ENCODE data around the gene IER3. TPM values are rescaled to one million over a fixed set of nuclear protein-coding genes. Genes with fewer than 3 reads are reported as not detected.
"Not testable (repeated sequence)": the region's sequence is repeated elsewhere in the genome, so short reads cannot be mapped to it uniquely, and the experiment has no call there.

The IER3 gene
- total RNA-seq, 2 experiments from 2014 or later: 167 to 171 TPM

- ChIA-PET POLR2A (interaction anchor here (0.6 to 2.4 kb wide), 8 partner anchors 8 to 115 kb away, joined by 3 to 14 read pairs (median 6); partner anchors contain the start of genes DHX16, FLOT1 and TUBB), CTCF (interaction anchor here (0.6 to 24.6 kb wide), 63 partner anchors 8 to 393 kb away, joined by 3 to 628 read pairs (median 4); partner anchors contain the start of genes DDR1, DHX16, FLOT1 and IER3)
- H3K36me3 Mint-ChIP-seq: peaks cover 53% of the 10 kb centered on the region
- peaks cover 39% of the 10 kb centered on the region for H3K4me1 Mint-ChIP-seq (ENCODE audit: low read depth)
- H3K4me3 Mint-ChIP-seq: peak overlapping the region; percentile 10
- H3K27me3 Mint-ChIP-seq: no peaks in the 10 kb centered on the region
- no peaks in the 10 kb centered on the region for H3K9me3 Mint-ChIP-seq
- H3K27ac Mint-ChIP-seq: peak overlapping the region; percentile 56
- DNase-seq: peak; percentile 93
- intact Hi-C loops (cut with micrococcal nuclease): no loop called here
Observed at GRCh38 chr6:30730601-30731435, 13.5 kb downstream of the IER3 start.

GRCh38 chr6:30727920-30728553 is 16.3 kb downstream of the IER3 start:
- H3K27ac Mint-ChIP-seq: no peak overlapping the region
- DNase-seq: no peak
- no peaks in the 10 kb centered on the region for H3K9me3 Mint-ChIP-seq
- peaks cover 44% of the 10 kb centered on the region for H3K4me1 Mint-ChIP-seq (ENCODE audit: low read depth)
- H3K4me3 Mint-ChIP-seq: no peak overlapping the region
- H3K27me3 Mint-ChIP-seq: no peaks in the 10 kb centered on the region
- POLR2A ChIA-PET: interaction anchor here (0.6 to 2.0 kb wide), 4 partner anchors 11 to 84 kb away, joined by 3 to 12 read pairs (median 4); partner anchors contain the start of gene MDC1
- intact Hi-C loops (cut with micrococcal nuclease): loop anchor here (10.0 kb wide), 1 partner anchor 357 kb away; no protein-coding TSS in a partner anchor
- CTCF ChIA-PET: interaction anchor here (0.8 to 24.6 kb wide), 4 partner anchors 8 to 359 kb away, joined by 3 to 628 read pairs (median 5); partner anchors contain the start of gene DHX16
- H3K36me3 Mint-ChIP-seq: peaks cover 60% of the 10 kb centered on the region

- ChIA-PET POLR2A (interaction anchor here (0.6 to 9.7 kb wide), 11 partner anchors 8 to 240 kb away, joined by 3 to 209 read pairs (median 4); partner anchors contain the start of genes NRM and PPP1R18), CTCF (interaction anchor here (0.6 to 24.6 kb wide), 3 partner anchors 50 to 360 kb away, joined by 3 to 628 read pairs (median 4); partner anchors contain the start of genes DDR1 and DHX16)
- H3K4me1 Mint-ChIP-seq (ENCODE audit: low read depth): peaks cover 49% of the 10 kb centered on the region
- no peak for DNase-seq
- H3K36me3 Mint-ChIP-seq: peaks cover 63% of the 10 kb centered on the region
- peaks cover 1% of the 10 kb centered on the region for H3K27me3 Mint-ChIP-seq
- no peaks in the 10 kb centered on the region for H3K9me3 Mint-ChIP-seq
- no peak overlapping the region for H3K4me3 Mint-ChIP-seq
- H3K27ac Mint-ChIP-seq: peak overlapping the region; percentile 23
- intact Hi-C loops (cut with micrococcal nuclease): loop anchor here (10.0 kb wide), 1 partner anchor 358 kb away; no protein-coding TSS in a partner anchor
Observed at GRCh38 chr6:30726506-30727413, 17.6 kb downstream of the IER3 start.

- Mint-ChIP-seq H3K27ac (peak overlapping the region; percentile 67), H3K36me3 (peaks cover 67% of the 10 kb centered on the region), H3K9me3 (no peaks in the 10 kb centered on the region), H3K27me3 (peaks cover 1% of the 10 kb centered on the region), H3K4me1 (ENCODE audit: low read depth) (peaks cover 43% of the 10 kb centered on the region), H3K4me3 (no peak overlapping the region)
- intact Hi-C loops (cut with micrococcal nuclease): loop anchor here (10.0 kb wide), 1 partner anchor 359 kb away; no protein-coding TSS in a partner anchor
- no peak for DNase-seq
- ChIA-PET CTCF (interaction anchor here (24.6 kb wide), 1 partner anchor 49 kb away, joined by 628 read pairs; the partner anchor contains the start of gene DHX16), POLR2A (interaction anchor here (0.7 to 9.7 kb wide), 7 partner anchors 9 to 239 kb away, joined by 3 to 209 read pairs (median 4); partner anchors contain the start of genes NRM and PPP1R18)
Observed at GRCh38 chr6:30725713-30726505, 18.4 kb downstream of the IER3 start.

- H3K4me3 Mint-ChIP-seq: peak overlapping the region; percentile 47
- intact Hi-C loops (cut with micrococcal nuclease): loop anchor here (10.0 kb wide), 1 partner anchor 360 kb away; no protein-coding TSS in a partner anchor
- H3K36me3 Mint-ChIP-seq: peaks cover 66% of the 10 kb centered on the region
- H3K9me3 Mint-ChIP-seq: no peaks in the 10 kb centered on the region
- ChIA-PET POLR2A (interaction anchor here (0.7 to 9.7 kb wide), 3 partner anchors 40 to 107 kb away, joined by 3 to 209 read pairs (median 4); partner anchors contain the start of genes MRPS18B, NRM and PPP1R18), CTCF (interaction anchor here (24.6 kb wide), 1 partner anchor 49 kb away, joined by 628 read pairs; the partner anchor contains the start of gene DHX16)
- peak overlapping the region; percentile 95 for H3K27ac Mint-ChIP-seq
- DNase-seq: no peak
- peaks cover 35% of the 10 kb centered on the region for H3K4me1 Mint-ChIP-seq (ENCODE audit: low read depth)
- H3K27me3 Mint-ChIP-seq: peaks cover 1% of the 10 kb centered on the region
Observed at GRCh38 chr6:30724906-30725667, 19.3 kb downstream of the IER3 start.

- H3K9me3 Mint-ChIP-seq, H3K27me3 Mint-ChIP-seq, DNase-seq: not testable (repeated sequence)
- Mint-ChIP-seq H3K27ac (peak overlapping the region; percentile 95), H3K4me1 (ENCODE audit: low read depth) (peaks cover 37% of the 10 kb centered on the region), H3K4me3 (peak overlapping the region; percentile 92), H3K36me3 (peaks cover 58% of the 10 kb centered on the region)
- POLR2A ChIA-PET: interaction anchor here (1.3 to 9.7 kb wide), 4 partner anchors 39 to 110 kb away, joined by 4 to 209 read pairs (median 22); partner anchors contain the start of genes MRPS18B, NRM and PPP1R18
- intact Hi-C loops (cut with micrococcal nuclease): loop anchor here (10.0 kb wide), 1 partner anchor 361 kb away; no protein-coding TSS in a partner anchor
- CTCF ChIA-PET: interaction anchor here (0.7 to 24.6 kb wide), 6 partner anchors 7 to 98 kb away, joined by 3 to 628 read pairs (median 12); partner anchors contain the start of genes ATAT1 and DHX16
Observed at GRCh38 chr6:30723843-30724741, 20.3 kb downstream of the IER3 start.

GRCh38 chr6:30723159-30723842 is 21.0 kb downstream of the IER3 start:
- POLR2A ChIA-PET: interaction anchor here (0.7 to 9.7 kb wide), 6 partner anchors 8 to 166 kb away, joined by 3 to 209 read pairs (median 6); partner anchors contain the start of genes NRM and PPP1R18

More at GRCh38 chr6:30723159-30723842, 21.0 kb downstream of the IER3 start:
- H3K9me3 Mint-ChIP-seq, DNase-seq, H3K27me3 Mint-ChIP-seq: not testable (repeated sequence)
- CTCF ChIA-PET: interaction anchor here (0.6 to 24.6 kb wide), 14 partner anchors 8 to 231 kb away, joined by 3 to 628 read pairs (median 4); partner anchors contain the start of genes ATAT1 and DHX16
- peak overlapping the region; percentile 92 for H3K4me3 Mint-ChIP-seq
- peak overlapping the region; percentile 95 for H3K27ac Mint-ChIP-seq
- H3K4me1 Mint-ChIP-seq (ENCODE audit: low read depth): peaks cover 45% of the 10 kb centered on the region
- H3K36me3 Mint-ChIP-seq: peaks cover 58% of the 10 kb centered on the region
- intact Hi-C loops (cut with micrococcal nuclease): loop anchor here (10.0 kb wide), 1 partner anchor 362 kb away; no protein-coding TSS in a partner anchor
